H9 (cell line): ENCODE data around the gene CNPY2. TPM values are rescaled to one million over a fixed set of nuclear protein-coding genes. Genes with fewer than 3 reads are reported as not detected.
A peak's percentile ranks its signal among the peaks of the same experiment; 100 is the strongest.

ENCODE experiments used
- DNase-seq: peaks from one replicate; pipeline ENCODE4 v3.0.0-alpha.2; 2017
- H2AFZ ChIP-seq: one replicate; pipeline ENCODE4 v1.6.1; 2013; ENCODE audit warnings: mild to moderate bottlenecking, low read length, control low read depth, moderate library complexity
- H2AK5ac ChIP-seq: 2 replicates; pipeline ENCODE4 v1.6.1; 2013; ENCODE audit warnings: low read length, control low read depth, mixed read lengths; ENCODE audit not compliant: insufficient read length
- H2BK120ac ChIP-seq: one replicate; pipeline ENCODE4 v1.6.1; 2013; ENCODE audit warnings: low read depth, mild to moderate bottlenecking, low read length, control low read depth, inconsistent platforms; ENCODE audit not compliant: poor library complexity, severe bottlenecking
- H2BK12ac ChIP-seq: 2 replicates; pipeline ENCODE4 v1.6.1; 2013; ENCODE audit warnings: low read length, control low read depth, mixed read lengths, low read depth; ENCODE audit not compliant: insufficient read length
- H2BK15ac ChIP-seq: 2 replicates; pipeline ENCODE4 v1.6.1; 2013; ENCODE audit warnings: low read depth, low read length, control low read depth
- H2BK20ac ChIP-seq: one replicate; pipeline ENCODE4 v1.6.1; 2013; ENCODE audit warnings: low read depth, mild to moderate bottlenecking, low read length, control low read depth, inconsistent platforms; ENCODE audit not compliant: poor library complexity, severe bottlenecking
- H2BK5ac ChIP-seq: 2 replicates; pipeline ENCODE4 v1.6.1; 2013; ENCODE audit warnings: low read length, control low read depth, mixed read lengths; ENCODE audit not compliant: insufficient read length
- H3K14ac ChIP-seq: 2 replicates; pipeline ENCODE4 v1.6.1; 2013; ENCODE audit warnings: low read length, control low read depth; ENCODE audit not compliant: insufficient read depth
- H3K18ac ChIP-seq: 2 replicates; pipeline ENCODE4 v1.6.1; 2013; ENCODE audit warnings: low read depth, mild to moderate bottlenecking, mixed read lengths, low read length, control low read depth; ENCODE audit not compliant: insufficient read length
- H3K23ac ChIP-seq: 2 replicates; pipeline ENCODE4 v1.6.1; 2013; ENCODE audit warnings: low read length, control low read depth, mixed read lengths, low read depth; ENCODE audit not compliant: insufficient read length
- H3K23me2 ChIP-seq: 2 replicates; pipeline ENCODE4 v1.6.1; 2013; ENCODE audit warnings: low read depth, mild to moderate bottlenecking, mixed read lengths, low read length, control low read depth; ENCODE audit not compliant: insufficient read length, poor library complexity, severe bottlenecking
- H3K27ac ChIP-seq: 2 replicates; pipeline ENCODE4 v1.5.1; 2013; ENCODE audit warnings: low read length, control low read depth, mixed read lengths, low read depth; ENCODE audit not compliant: insufficient read length
- H3K27me3 ChIP-seq: 2 replicates; pipeline ENCODE4 v1.6.1; 2013; ENCODE audit warnings: low read length, control low read depth, inconsistent platforms; ENCODE audit not compliant: insufficient read depth
- H3K4ac ChIP-seq: 2 replicates; pipeline ENCODE4 v1.6.1; 2013; ENCODE audit warnings: low read depth, mild to moderate bottlenecking, control low read depth, inconsistent platforms, low read length, moderate library complexity
- H3K4me1 ChIP-seq: 2 replicates; pipeline ENCODE4 v1.6.1; 2013; ENCODE audit warnings: low read length, control low read depth, inconsistent platforms; ENCODE audit not compliant: insufficient read depth
- H3K4me2 ChIP-seq: 2 replicates; pipeline ENCODE4 v1.6.1; 2013; ENCODE audit warnings: low read length, control low read depth, mixed read lengths; ENCODE audit not compliant: insufficient read length, insufficient read depth
- H3K56ac ChIP-seq: 2 replicates; pipeline ENCODE4 v1.6.1; 2013; ENCODE audit warnings: low read depth, mild to moderate bottlenecking, mixed read lengths, low read length, control low read depth; ENCODE audit not compliant: insufficient read length
- H3K79me1 ChIP-seq: 2 replicates; pipeline ENCODE4 v1.6.1; 2013; ENCODE audit warnings: low read depth, mild to moderate bottlenecking, moderate library complexity, low read length, control low read depth, inconsistent platforms; ENCODE audit not compliant: insufficient read depth, poor library complexity, severe bottlenecking
- H3K79me2 ChIP-seq: 2 replicates; pipeline ENCODE4 v1.6.1; 2013; ENCODE audit warnings: low read length, control low read depth, inconsistent platforms; ENCODE audit not compliant: insufficient read depth
- H3K9ac ChIP-seq: 2 replicates; pipeline ENCODE4 v1.6.1; 2013; ENCODE audit warnings: low read length, control low read depth, mixed read lengths; ENCODE audit not compliant: insufficient read length; ENCODE audit errors: extremely low read depth
- H3K9me3 ChIP-seq: one replicate; pipeline ENCODE4 v1.6.1; 2013; ENCODE audit warnings: low read depth, low read length, inconsistent platforms; ENCODE audit not compliant: control insufficient read depth
- H3T11ph ChIP-seq: one replicate; pipeline ENCODE4 v1.6.1; 2013; ENCODE audit warnings: mild to moderate bottlenecking, low read length, control low read depth, inconsistent platforms
- H4K20me1 ChIP-seq: one replicate; pipeline ENCODE4 v1.6.1; 2013; ENCODE audit not compliant: control insufficient read depth, insufficient read length, insufficient read depth
- H4K5ac ChIP-seq: 2 replicates; pipeline ENCODE4 v1.6.1; 2013; ENCODE audit warnings: low read depth, mild to moderate bottlenecking, mixed read lengths, low read length, control low read depth; ENCODE audit not compliant: insufficient read length
- H4K8ac ChIP-seq: replicated peaks from 2 replicates; pipeline ENCODE4 v1.6.1; 2013; ENCODE audit warnings: low read length, control low read depth, mixed read lengths, low read depth; ENCODE audit not compliant: insufficient read length
- H4K91ac ChIP-seq: 2 replicates; pipeline ENCODE4 v1.6.1; 2013; ENCODE audit warnings: low read depth, mild to moderate bottlenecking, moderate library complexity, mixed read lengths, low read length, control low read depth; ENCODE audit not compliant: insufficient read length
- H3K27ac Mint-ChIP-seq, 3 experiments: 2 replicates in 2 of 3; 3 replicates in 1 of 3; pipeline ENCODE4 v1.8.0; 2020 to 2021; ENCODE audit warnings: mixed read lengths in 3 of 3, mild to moderate bottlenecking in 1 of 3, moderate library complexity in 1 of 3
- H3K27me3 Mint-ChIP-seq: 2 replicates; pipeline ENCODE4 v1.8.0; 2021; ENCODE audit warnings: low read depth, mild to moderate bottlenecking, moderate library complexity, mixed read lengths
- H3K36me3 Mint-ChIP-seq, 3 experiments: 2 replicates in 2 of 3; 3 replicates in 1 of 3; pipeline ENCODE4 v1.8.0; 2020 to 2021; ENCODE audit warnings: low read depth in 3 of 3, mixed read lengths in 3 of 3; ENCODE audit not compliant: insufficient read depth in 1 of 3
- H3K4me1 Mint-ChIP-seq, 2 experiments: 2 replicates each; pipeline ENCODE4 v1.8.0; 2020; ENCODE audit warnings: mixed read lengths in 2 of 2
- H3K4me3 Mint-ChIP-seq, 2 experiments: 2 replicates in 1 of 2; 3 replicates in 1 of 2; pipeline ENCODE4 v1.8.0; 2020 to 2021; ENCODE audit warnings: mild to moderate bottlenecking in 2 of 2, mixed read lengths in 2 of 2, moderate library complexity in 1 of 2
- H3K9me3 Mint-ChIP-seq, 2 experiments: 2 replicates in 1 of 2; 3 replicates in 1 of 2; pipeline ENCODE4 v1.8.0; 2020; ENCODE audit warnings: mild to moderate bottlenecking in 2 of 2, mixed read lengths in 2 of 2, moderate library complexity in 1 of 2
- WGBS: extraction: QIAGEN DNeasy Blood & Tissue Kit; methylation state at CpG from one replicate; pipeline ENCODE4 v1.1.7; 2013; ENCODE audit warnings: missing lambda C conversion rate, low lambda C conversion rate, mixed read lengths; ENCODE audit not compliant: insufficient read length; ENCODE audit errors: extremely low coverage; 5-methylcytosine and 5-hydroxymethylcytosine counted together
- total RNA-seq: library from RNA; stranded (reverse); gene quantifications from 2 replicates; pipeline ENCODE4 v1.2.1, GENCODE V29; 2021
- TF ChIP-seq, protein P1 (sequence below): fragments of 200-600 bp; sonication (generic); conservative IDR thresholded peaks from 3 replicates; pipeline ENCODE4 v1.8.0; 2021; ENCODE audit warnings: antibody characterized with exemption, mild to moderate bottlenecking

CNPY2 gene
- total RNA-seq, 1 experiment from 2014 or later: 221 TPM

DNA sequence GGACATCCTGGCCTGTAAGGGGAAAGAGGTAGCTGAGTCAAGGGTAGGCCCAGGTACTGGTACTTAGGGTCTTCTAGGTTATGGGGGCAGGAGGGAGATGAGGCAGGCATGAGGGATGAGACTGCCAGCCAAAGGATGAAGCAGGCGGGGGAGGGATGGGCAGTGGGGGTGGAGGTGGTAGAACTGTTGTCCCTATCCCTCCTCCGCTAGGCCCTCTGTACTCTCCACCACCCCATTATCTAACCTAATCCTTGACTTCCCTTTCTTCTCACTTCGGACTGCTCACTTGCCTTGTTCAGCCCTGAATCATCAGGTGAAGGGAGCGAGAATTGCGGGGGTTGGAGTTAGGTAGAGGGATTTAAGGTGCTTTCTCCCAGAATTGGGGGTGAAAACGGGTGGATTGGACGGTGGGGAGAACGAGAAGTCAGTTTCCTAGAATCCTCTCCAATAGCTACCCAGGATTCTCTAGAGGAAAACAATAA is 17.4 kb upstream of the CNPY2 start:
- H4K20me1 ChIP-seq: no peaks in the 10 kb centered on the region
- H3K27me3 ChIP-seq: no peaks in the 10 kb centered on the region
- H2BK15ac ChIP-seq: no peak overlapping the region
- TF ChIP-seq, protein P1, sequence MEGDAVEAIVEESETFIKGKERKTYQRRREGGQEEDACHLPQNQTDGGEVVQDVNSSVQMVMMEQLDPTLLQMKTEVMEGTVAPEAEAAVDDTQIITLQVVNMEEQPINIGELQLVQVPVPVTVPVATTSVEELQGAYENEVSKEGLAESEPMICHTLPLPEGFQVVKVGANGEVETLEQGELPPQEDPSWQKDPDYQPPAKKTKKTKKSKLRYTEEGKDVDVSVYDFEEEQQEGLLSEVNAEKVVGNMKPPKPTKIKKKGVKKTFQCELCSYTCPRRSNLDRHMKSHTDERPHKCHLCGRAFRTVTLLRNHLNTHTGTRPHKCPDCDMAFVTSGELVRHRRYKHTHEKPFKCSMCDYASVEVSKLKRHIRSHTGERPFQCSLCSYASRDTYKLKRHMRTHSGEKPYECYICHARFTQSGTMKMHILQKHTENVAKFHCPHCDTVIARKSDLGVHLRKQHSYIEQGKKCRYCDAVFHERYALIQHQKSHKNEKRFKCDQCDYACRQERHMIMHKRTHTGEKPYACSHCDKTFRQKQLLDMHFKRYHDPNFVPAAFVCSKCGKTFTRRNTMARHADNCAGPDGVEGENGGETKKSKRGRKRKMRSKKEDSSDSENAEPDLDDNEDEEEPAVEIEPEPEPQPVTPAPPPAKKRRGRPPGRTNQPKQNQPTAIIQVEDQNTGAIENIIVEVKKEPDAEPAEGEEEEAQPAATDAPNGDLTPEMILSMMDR: no peak
- no peak overlapping the region for H3K56ac ChIP-seq
- Mint-ChIP-seq H3K27me3 (no peaks in the 10 kb centered on the region; the same call in none of the 2 replicates), H3K9me3 (no peaks in the 10 kb centered on the region), H3K4me1 (peaks cover 30% of the 10 kb centered on the region in 2 experiments), H3K36me3 (peaks cover 0 to 4% (median 3%) of the 10 kb centered on the region in 3 experiments; a peak in 2 of 7 replicates), H3K27ac (peak overlapping the region; percentile 99), H3K4me3 (peak overlapping the region; percentile 82 to 91)
- peak overlapping the region; percentile 45 for H2AFZ ChIP-seq
- H4K5ac ChIP-seq: peak overlapping the region; percentile 66
- no peak overlapping the region for H3T11ph ChIP-seq
- peak overlapping the region; percentile 81 for H3K27ac ChIP-seq
- peak overlapping the region; percentile 78 for H2BK120ac ChIP-seq
- no peak overlapping the region; the same call in 1 of the 2 replicates for H3K4ac ChIP-seq
- H2BK5ac ChIP-seq: peak overlapping the region; percentile 23
- H3K9me3 ChIP-seq: no peaks in the 10 kb centered on the region
- H3K23me2 ChIP-seq: peaks cover 9% of the 10 kb centered on the region
- H2AK5ac ChIP-seq: no peak overlapping the region
- H3K23ac ChIP-seq: no peak overlapping the region
- no peaks in the 10 kb centered on the region for H3K79me1 ChIP-seq
- no CpG with 5 or more reads among the region's 8 CpGs for WGBS
- peak overlapping the region; percentile 28 for H4K8ac ChIP-seq
- peaks cover 10% of the 10 kb centered on the region for H3K4me1 ChIP-seq
- H2BK12ac ChIP-seq: peak overlapping the region; percentile 18
- H3K9ac ChIP-seq: peak overlapping the region; percentile 81
- no peak overlapping the region for H4K91ac ChIP-seq
- peak overlapping the region; percentile 3; the same call in 1 of the 2 replicates for H3K14ac ChIP-seq
- DNase-seq: no peak
- H3K18ac ChIP-seq: peak overlapping the region; percentile 58
- H2BK20ac ChIP-seq: no peak overlapping the region
- peak overlapping the region; percentile 68 for H3K4me2 ChIP-seq
- H3K79me2 ChIP-seq: no peaks in the 10 kb centered on the region
